SK-N-SH (cell line): Measurements from ENCODE around the gene CALU.

Experiments used
- CHD2 ChIP-seq: fragments of 150-350 bp; IDR thresholded peaks from 2 replicates; pipeline ENCODE4 v1.6.1; 2018; ENCODE audit warnings: low read length; ENCODE audit not compliant: partially characterized antibody
- CTCF ChIP-seq: fragments of 200-600 bp; sonication (generic); IDR thresholded peaks from 2 replicates; pipeline ENCODE4 v1.6.1; 2017; ENCODE audit warnings: antibody characterized with exemption, mild to moderate bottlenecking, moderate library complexity
- EP300 ChIP-seq, 2 experiments: IDR thresholded peaks; 2 replicates each; pipeline versions ENCODE4 v1.4.0 to v1.6.1; 2012; ENCODE audit warnings: borderline replicate concordance in 1 of 2, low read depth in 1 of 2, low read length in 1 of 2
- FOSL2 ChIP-seq: IDR thresholded peaks from 2 replicates; pipeline ENCODE4 v1.4.0; 2012; ENCODE audit warnings: low read depth, mild to moderate bottlenecking, moderate library complexity, borderline replicate concordance
- GABPA ChIP-seq: IDR thresholded peaks from 2 replicates; pipeline ENCODE4 v1.4.0; 2012; ENCODE audit warnings: low read depth, mild to moderate bottlenecking
- MXI1 ChIP-seq: IDR thresholded peaks from 2 replicates; pipeline ENCODE4 v1.6.1; 2012; ENCODE audit warnings: mild to moderate bottlenecking, low read depth, low read length, improper control_type of control experiment
- PBX3 ChIP-seq: IDR thresholded peaks from 2 replicates; pipeline ENCODE4; 2012
- RAD21 ChIP-seq: IDR thresholded peaks from 2 replicates; pipeline ENCODE4 v1.6.1; 2012; ENCODE audit warnings: mild to moderate bottlenecking, low read length
- REST ChIP-seq: IDR thresholded peaks from 2 replicates; pipeline ENCODE4 v1.6.1; 2012; ENCODE audit warnings: mild to moderate bottlenecking, low read depth, low read length, moderate library complexity
- TAF1 ChIP-seq: IDR thresholded peaks from 2 replicates; pipeline ENCODE4 v1.6.1; 2012; ENCODE audit warnings: low read depth, mild to moderate bottlenecking, low read length, moderate library complexity, borderline replicate concordance
- TCF12 ChIP-seq: IDR thresholded peaks from 2 replicates; pipeline ENCODE4 v1.4.0; 2012
- USF2 ChIP-seq: fragments of 150-350 bp; IDR thresholded peaks from 2 replicates; pipeline ENCODE4 v1.6.1; 2017; ENCODE audit warnings: antibody characterized with exemption, low read length, low read depth, borderline replicate concordance
- YY1 ChIP-seq: IDR thresholded peaks from 2 replicates; pipeline ENCODE4 v1.4.0; 2012; ENCODE audit warnings: low read depth, mild to moderate bottlenecking
- ZBTB33 ChIP-seq: IDR thresholded peaks from 2 replicates; pipeline ENCODE4 v1.4.0; 2012; ENCODE audit warnings: low read depth, borderline replicate concordance

GRCh38 chr7:128804484-128804883 lies 65.3 kb downstream of the CALU start:
- TF ChIP-seq CTCF: no peak
- TF ChIP-seq GABPA: no peak
- no peak for TF ChIP-seq ZBTB33
- TF ChIP-seq FOSL2: no peak
- no peak for TF ChIP-seq REST
- TF ChIP-seq CHD2: no peak
- TF ChIP-seq USF2: no peak
- TF ChIP-seq TCF12: no peak
- no peak for TF ChIP-seq MXI1
- TF ChIP-seq EP300 (IDR thresholded peaks at IDR 0.05; ENCODE audit: borderline replicate concordance in 1 of 2, low read depth in 1 of 2, low read length in 1 of 2): no peak
- no peak for TF ChIP-seq RAD21
- no peak for TF ChIP-seq TAF1
- TF ChIP-seq PBX3: no peak
- TF ChIP-seq YY1: no peak
